ENCODE measurements around the gene BCAS1. TPM values are rescaled to one million over a fixed set of nuclear protein-coding genes. Genes with fewer than 3 reads are reported as not detected.

The BCAS1 gene
- total RNA-seq, 1 experiment from 2014 or later, result not detected

DNA sequence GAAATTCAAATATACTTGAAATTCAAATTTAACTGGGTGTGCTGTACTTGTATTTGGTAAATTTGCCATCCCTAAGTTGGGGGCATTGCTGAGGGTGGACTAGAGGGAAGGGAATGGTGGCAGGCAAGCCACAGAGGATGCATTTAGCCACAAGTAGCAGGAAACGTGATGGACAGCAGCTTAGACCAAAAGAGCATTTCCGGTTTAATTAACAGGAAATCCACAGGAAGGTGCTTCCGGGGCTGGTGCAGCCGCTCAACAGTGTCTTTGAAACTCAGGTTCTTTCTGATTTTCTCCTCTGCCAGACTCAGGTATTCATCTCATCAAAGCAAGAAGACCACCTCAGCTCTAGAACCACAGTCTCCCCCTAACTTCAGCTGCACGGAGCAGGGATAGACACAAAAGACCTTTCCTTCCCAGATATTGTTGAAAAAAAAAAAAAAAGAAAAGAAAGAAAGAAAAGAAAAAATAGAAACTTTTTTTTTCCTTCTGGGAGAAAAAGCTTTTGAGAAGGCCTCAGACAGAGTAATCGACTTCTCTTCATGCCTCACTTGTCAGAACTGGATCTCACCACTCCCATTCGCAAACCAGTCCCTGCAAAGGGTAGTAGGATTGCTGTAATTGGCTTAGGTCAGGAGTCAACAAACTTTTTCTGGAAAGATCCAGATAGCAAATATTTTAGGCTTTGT lies 8.0 kb upstream of the BCAS1 start:
- no peak for DNase-seq (ENCODE audit: low read depth)

DNA sequence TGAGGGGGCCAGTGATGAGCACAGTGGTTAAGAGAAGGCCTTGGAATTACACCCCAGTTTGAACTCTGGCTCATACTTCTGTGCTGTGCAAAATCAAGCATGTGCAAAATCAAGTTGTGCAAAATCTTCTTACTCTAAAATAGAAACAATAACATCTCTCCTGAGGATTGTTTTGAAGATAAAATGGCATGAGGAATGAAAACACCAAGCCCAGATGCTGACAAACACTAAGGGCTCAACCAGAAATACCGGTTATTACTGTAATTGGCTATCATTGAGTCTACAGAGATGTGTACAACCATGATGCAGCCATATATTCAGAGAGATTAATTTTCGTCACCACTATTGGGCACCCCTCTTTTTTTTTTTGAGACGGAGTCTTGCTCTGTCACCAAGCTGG lies 5.9 kb upstream of the BCAS1 start:
- no peak for DNase-seq (ENCODE audit: low read depth)

DNA sequence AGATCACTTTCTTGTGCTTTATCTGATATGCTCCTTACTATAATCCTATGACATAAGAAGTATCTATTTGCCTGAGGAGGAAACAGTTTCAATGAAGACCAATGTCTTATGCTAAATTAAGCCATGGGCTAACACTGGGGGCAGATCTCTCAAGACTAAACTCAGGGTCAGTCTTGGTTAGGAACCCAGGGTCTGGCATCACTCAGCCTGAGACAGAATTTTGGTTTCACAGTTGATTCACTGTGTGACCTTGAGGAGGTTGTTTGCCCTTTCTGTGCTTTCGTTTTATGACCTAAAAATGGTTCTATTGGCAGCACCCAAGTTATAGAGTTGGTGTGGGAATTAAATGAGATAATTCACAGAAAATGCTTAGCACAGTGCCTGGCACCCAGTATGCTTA lies 4.9 kb upstream of the BCAS1 start:
- DNase-seq (ENCODE audit: low read depth), result no peak

DNA sequence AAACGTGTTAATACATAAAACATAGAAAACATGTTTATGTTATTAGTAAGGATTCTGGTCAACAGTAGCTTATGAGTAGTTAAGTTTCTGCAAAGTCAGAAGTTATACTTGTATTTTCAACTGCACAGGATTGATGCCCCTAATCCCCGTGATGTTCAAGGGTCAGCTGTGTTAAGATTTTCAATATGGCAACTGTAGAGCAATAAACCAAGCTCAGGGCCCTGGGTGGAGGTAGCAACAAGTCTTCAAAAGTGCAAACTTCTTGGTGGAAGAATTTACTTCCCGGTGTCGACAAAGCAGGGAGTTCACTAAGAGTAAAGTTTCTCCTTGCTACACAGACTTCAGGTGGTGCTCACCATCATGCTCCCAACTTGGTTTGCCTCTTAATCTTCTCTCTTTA lies 4.1 kb upstream of the BCAS1 start:
- no peak for DNase-seq (ENCODE audit: low read depth)

DNA sequence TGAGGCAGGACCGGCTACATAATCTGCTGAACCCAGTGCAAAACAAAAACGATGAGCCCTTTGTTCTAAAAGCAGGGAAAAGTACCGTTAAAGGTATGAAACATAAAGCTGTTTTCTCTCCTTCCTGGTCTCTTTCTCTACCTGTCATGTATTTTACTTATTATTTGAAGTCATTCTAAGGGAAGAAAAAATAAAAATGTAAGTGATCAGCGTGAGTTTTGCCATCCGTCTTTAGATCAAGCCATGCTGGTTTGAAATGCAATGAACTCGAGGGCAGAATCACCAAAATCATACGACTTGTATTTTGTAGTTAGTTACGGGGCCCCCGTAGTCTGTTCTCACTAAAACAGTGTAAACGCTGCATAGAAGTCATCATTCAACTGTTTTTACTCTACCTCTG lies 2.9 kb upstream of the BCAS1 start:
- DNase-seq (ENCODE audit: low read depth), result no peak

DNA sequence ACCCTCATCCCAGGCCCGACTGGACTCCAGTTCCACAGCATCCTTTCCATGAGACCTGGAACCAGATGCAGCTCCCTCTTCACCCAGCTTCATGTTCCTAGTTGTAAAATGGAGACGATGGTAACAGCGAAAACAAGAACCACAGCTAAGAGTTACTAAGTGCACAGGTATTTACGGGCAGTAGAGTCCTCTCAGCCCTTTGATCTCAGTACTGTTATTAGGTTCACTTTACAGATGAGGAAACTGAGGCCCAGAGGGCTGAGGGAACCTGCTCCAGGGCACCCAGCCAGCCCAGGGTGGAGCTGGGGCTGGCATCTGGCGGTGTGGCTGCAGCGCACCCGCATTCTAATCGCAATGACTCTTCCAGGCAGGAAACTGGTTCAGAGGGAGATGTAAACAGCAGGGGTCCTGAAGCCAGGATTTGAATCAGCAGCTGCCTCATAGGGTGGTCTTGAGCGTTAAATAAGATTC lies 858 bp downstream of the BCAS1 start:
- no peak for DNase-seq (ENCODE audit: low read depth)

DNA sequence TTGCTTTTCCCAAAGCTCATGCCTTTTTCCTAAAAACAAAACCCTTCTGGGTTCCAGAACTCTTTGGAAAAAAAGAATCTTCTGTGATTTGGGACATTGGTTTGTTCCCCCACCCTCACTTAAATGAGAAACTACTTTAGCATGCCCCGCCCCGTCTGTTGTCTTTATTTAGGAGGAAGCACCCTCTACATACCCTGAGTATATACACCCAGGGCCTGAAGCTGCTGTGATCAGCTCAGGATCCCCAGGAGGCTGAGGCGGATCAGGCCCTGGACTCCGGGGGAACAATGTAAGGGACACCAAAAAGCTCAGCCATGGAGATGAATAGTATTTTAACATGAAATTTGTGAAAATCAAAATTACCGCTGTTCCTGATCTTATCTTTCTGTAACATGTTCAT lies 1.4 kb downstream of the BCAS1 start:
- no peak for DNase-seq (ENCODE audit: low read depth)

DNA sequence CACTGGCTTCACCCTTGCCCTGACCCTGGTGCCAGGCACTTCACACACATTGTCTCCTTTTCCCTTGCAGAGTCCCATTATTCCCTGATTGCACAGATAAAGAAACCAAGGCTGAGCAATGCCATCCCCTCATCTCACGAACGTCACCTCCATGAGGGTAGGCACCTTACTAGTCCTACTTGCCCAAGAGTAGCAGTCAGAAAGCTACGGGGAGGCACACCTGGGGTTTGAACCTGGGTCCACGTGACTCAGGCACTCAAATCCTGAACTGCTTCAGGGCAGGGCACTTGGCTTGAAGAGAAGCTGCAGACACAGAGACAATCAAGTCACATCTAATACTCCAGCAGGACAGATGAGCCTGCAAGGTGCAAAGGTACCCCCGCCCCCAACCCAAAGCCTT lies 1.9 kb downstream of the BCAS1 start:
- no peak for DNase-seq (ENCODE audit: low read depth)

DNA sequence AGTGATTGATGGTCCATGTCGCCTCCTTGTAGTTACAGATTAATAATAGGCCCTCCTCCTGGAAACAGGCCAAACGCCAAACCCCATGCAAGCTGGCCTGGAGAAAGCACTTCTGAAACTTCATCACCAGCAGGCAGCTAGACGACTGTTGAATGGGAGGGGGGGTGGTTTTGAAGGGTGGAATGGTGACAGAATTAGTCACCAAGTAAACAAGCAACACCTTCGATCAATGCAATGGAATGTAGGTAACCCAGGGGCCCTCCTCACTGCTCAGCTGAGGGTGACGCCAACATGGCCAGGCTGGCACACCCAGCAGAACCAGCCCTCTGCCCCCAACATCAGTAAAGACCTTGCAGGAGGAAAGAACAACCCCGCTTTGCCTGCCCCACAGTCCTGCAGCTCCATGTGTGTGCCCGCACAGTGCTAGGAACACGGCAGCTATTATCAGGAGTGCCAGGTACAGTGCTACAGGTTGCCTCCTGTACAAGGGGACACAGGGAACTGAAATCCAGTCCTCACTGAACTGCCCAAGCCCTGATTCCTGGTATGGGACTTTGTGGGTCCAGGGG lies 2.7 kb downstream of the BCAS1 start:
- DNase-seq (ENCODE audit: low read depth), result peak; percentile 20

DNA sequence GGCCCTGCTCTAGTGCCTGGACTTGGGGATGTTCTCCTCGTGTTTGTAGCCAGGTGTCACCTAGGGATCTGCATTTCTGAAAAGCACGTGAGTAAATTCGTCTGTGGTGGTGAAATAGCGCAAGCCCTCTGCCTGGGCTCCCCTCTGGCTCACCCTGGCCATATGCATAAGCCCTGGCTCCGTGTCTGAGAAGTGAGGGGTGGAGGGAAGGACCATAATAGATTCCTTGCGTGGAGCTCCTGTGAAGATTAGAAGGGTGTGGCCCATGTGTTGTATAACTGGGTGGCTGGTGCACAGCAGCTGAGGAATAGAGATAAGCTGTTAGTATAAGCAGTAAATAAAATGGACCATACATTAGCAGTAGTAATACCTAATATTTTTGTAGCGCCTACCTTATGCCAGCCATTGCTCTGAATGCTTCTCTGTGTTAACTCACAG lies 4.8 kb downstream of the BCAS1 start:
- DNase-seq (ENCODE audit: low read depth), result no peak

DNA sequence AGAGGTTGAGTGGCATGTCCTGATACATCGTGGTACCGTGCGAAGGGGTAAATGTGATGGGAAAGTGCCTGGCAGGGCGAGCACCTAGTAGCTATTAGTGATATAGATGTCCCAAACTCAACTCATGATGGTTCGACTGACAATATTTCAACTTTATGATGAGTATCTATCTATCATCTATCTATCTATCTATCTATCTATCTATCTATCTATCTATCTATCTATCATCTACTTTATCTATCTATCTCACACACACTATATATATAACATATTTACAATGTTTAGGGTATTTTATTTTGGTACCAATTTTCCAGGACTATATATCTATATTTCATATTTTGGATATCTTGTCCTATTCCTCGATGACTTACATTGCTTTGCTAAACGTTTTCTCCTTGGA lies 5.5 kb downstream of the BCAS1 start:
- no peak for DNase-seq (ENCODE audit: low read depth)

DNA sequence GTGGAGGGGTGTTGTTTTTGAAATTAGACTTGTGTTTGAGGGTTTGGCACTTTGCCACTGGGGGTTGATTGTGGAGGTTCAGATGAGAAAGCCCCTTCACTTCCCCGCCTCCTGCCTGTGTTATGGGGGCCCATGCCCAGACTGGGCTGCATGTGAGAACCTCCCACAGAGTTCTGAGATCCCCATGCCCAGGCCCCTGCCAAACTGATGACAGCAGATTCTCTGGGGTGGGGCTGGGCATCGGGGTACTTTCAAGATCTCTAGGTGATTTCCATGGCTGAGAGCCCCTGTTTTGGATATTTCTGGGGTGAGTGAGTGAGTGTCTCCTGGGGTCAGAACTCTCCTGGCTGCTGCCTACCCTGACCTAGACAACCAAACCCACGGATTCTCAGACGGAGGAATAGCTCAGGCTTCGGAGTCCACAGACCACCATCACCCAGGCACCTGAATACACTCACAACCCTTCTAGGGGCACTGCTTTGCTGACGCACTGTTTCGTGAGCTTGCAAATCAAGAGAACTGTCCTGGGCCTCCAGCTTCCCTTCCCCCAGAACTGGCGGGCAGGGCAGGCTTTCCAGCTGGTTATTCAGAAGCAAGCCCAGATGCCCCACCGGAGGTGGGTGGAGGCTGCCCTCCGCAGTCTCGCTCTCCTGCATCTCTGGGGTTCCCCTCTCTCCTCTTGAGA lies 6.3 kb downstream of the BCAS1 start:
- no peak for DNase-seq (ENCODE audit: low read depth)

DNA sequence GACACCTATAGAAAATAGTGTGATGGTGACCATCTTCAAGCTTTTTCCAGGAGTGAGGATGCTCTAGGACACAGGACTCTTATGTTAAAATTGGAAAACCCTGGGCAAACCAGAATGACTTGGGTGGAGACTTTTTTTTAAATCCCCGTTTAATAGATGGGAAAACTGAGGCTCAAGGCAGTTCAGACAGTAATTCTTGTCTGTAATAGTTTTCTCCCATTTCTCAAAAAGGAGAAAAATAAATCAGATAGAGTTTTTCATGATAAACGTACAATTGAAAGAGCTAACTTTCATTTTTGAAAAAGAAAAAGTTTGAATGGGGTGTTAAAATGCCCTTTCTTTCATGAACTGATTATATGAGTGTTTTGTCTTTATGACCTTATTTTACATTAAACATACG lies 6.8 kb downstream of the BCAS1 start:
- no peak for DNase-seq (ENCODE audit: low read depth)

DNA sequence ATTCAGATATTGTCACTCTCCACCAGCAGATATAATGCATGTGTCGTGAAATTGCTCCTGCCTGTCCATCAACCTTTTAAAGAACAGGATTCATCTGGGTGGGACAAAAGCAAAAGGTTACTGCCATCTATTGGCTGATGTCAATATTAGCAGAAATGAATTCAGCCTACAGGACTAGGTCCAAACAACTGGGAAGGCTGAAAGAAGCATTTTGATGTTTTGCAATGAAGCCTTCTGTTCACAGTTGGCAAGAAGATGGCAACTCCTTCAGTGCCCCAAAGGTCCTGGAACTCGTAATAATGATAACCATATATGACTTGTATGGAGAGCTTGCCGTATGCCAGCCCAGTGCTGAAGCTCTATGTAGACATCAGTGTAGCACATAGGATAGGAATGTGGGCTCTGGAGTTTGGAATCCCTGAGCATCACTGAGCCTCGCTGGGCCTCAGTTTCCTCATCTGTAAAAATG lies 7.5 kb downstream of the BCAS1 start:
- peak; percentile 56 for DNase-seq (ENCODE audit: low read depth)

DNA sequence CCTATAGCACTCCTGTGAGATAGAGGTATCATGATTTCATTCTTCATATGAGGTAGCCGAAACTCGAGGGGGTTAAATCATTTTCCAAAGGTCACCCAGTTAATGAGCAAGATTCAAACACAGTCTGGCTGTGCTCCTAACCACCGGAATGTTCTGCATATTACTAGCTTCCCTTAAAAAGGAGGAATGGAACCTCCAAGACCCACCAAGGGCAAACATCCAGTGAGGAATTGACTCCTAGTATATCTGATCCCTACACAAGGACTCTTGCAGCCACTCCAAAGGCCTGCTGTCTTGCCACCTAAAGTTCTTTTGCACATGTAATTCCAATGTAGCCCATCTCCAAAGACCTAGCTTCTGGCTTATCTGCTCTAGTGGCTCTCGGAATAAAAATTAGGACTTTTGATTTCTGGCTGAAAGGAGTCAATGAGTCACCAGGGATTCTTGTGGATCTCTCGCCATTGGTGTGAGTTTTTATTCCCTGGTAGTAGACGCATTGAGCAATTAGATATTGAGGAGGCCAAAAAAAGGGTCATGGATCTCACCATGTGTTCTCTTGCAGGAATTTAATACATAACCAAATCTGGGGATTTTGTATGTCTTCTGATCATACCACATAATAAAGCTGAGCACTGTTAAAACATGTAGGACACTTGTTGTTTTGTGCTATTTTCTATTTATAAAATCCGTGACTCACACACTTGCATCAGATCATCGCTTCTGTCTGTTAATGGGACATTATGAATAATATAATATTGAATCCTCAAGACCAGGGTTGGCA lies 9.1 kb downstream of the BCAS1 start:
- DNase-seq (ENCODE audit: low read depth), result peak; percentile 71

DNA sequence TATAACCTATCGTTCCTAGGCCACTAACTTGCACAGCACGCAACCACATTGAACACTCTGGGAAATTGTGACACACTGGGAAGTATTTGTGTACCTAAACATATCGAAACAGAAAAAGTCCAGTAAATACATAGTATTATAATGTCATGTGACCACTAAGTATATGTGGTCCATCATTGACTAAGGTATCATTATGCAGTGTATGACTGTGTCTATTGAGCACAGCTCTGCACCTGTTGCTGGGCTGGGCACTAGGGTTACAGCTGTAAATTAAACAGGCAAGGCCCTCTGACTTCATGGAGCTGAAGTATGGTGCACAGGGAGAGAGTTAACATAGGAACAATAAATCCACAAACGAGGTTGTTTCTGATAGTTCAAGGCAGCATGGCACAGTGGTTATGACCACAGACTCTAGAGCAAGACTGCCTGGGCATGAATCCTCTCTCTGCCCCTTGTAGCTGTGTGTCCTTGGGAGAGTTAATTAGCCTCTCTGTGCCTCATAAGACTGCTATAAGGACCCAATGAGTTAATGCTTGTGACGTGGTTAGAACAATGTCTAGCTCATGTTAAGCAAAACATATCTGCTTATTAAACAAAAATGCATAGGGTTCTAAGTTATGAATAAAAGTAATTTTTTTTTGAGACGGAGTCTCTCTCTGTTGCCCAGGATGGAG lies 10.6 kb downstream of the BCAS1 start:
- no peak for DNase-seq (ENCODE audit: low read depth)

DNA sequence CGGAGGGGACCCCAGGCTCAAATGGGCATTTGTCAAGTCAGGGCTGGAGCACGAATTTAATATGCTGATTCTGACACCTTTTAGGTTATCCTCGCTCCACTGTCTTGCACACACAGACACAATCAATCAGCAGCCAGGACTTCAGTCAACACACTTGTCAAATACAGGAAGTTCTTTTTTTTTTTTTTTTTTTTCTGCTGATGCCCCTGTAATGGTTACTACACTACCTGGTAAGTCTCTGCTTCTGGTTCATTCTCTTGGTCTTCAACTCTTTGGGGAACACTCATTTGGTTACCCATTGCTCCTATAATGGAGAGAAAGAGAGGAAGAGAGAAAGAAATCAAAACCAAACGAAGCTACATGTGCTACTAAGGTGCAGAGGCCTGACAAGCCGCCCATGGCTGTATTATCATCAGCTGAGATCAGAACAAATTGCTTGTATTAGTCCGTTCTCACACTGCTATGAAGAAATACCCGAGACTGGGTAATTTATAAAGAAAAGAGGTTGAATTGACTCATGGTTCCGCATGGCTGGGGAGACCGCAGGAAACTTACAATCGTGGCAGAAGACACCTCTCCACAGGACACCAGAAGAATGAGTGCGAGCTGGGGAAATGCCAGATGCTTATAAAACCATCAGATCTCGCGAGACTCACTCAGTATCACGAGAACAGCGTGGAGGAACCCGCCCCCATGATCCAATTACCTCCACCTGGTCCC lies 11.8 kb downstream of the BCAS1 start:
- no peak for DNase-seq (ENCODE audit: low read depth)

DNA sequence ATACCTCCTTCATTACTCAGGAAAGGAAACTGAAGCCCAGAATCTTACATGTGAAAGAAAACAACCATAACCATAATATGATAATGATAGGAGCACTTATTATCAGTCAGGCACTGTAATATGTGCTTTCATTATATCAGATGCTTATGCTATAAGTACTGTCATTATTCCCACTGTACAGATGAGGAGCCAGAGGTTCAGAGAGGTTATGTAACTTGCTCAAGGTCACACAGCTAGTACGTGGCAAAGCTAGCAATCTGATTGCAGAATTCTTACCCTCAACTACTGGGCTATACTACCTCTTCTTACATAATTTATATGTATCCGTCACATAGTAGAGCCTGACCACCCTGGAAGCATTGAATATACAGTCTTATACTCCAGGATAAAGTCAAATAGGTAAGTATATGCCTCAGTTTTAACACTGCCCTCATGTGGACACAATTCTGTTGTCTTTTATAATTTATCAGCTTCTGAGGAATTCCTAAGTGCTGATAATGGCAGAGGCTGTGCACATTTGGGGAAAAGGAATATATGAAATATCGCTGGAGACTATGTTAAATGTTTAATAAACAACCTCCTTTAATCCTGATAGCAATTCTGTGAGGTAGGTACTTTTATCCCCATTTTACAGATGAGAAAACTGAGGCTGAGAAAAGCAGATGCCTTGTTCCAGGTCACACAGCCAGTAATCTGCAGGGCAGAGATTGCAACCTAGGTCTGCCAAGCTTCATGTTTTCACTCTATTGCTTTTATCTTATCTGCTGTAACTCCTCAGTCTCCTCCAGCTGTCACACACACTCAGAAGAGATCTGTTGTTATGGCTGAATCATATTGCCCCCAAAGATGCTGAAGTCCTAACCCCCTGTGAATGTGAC lies 13.4 kb downstream of the BCAS1 start:
- DNase-seq (ENCODE audit: low read depth), result no peak

DNA sequence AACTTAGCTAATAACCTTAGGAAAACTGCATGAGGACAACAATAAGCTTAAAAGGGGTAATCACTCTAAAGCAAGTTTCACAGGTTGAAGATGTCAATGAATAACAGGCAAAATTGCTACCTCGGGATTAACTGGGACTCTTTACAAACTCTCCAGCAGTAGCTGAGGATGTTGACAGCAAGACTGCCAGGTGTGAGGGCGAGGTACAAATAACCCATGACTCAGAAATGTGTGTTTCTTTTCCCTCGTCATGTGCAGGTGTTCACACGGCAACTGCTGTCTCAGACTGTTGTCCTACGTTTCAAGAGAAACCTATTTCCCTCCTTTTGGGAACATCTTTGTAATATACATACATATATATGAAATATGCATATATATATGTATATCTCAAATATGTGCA lies 15.9 kb downstream of the BCAS1 start:
- DNase-seq (ENCODE audit: low read depth), result no peak

DNA sequence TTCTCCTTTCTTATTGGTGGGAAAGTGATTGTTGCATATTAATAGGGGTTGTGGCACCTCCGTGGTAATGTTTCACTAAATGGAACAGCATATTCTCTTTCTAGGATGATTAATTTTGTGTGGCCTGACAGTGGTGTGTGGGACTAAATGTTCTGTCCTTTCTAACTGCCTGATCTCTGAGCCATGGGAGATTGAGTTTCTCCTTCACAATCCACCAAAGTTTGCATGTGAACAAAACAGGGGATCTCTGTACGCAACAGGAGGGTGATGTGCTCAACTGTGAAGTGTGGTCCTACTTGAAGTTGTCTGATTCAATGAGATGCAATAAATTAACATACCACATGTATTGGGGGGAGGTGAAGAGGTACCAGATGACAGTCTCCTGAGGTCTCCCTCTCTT lies 19.3 kb downstream of the BCAS1 start:
- no peak for DNase-seq (ENCODE audit: low read depth)
